Type B pancreatic cell (in vitro differentiated cells): Measurements from ENCODE around the gene CAPN13. TPM values are rescaled to one million over a fixed set of nuclear protein-coding genes. Genes with fewer than 3 reads are reported as not detected.

Source experiments
- DNase-seq: peaks from one replicate; pipeline ENCODE4 v3.0.0; 2021; ENCODE audit warnings: mixed read lengths; ENCODE audit not compliant: unreplicated experiment; ENCODE audit errors: extremely low spot score
- H3K27ac Mint-ChIP-seq: 2 replicates; pipeline ENCODE4 v1.8.0; 2021; ENCODE audit warnings: mild to moderate bottlenecking, mixed read lengths
- H3K27me3 Mint-ChIP-seq: 2 replicates; pipeline ENCODE4 v1.8.0; 2021; ENCODE audit warnings: mixed read lengths
- H3K36me3 Mint-ChIP-seq: 2 replicates; pipeline ENCODE4 v1.8.0; 2021; ENCODE audit warnings: mixed read lengths
- H3K4me1 Mint-ChIP-seq: one replicate; pipeline ENCODE4 v1.8.0; 2021; ENCODE audit warnings: mixed read lengths; ENCODE audit not compliant: unreplicated experiment
- H3K4me3 Mint-ChIP-seq: 2 replicates; pipeline ENCODE4 v1.8.0; 2021; ENCODE audit warnings: mild to moderate bottlenecking, mixed read lengths
- H3K9me3 Mint-ChIP-seq: 2 replicates; pipeline ENCODE4 v1.8.0; 2021; ENCODE audit warnings: mixed read lengths
- total RNA-seq: library from RNA; stranded (reverse); gene quantifications from 2 replicates; pipeline ENCODE4 v1.2.1, GENCODE V29; 2021; ENCODE audit warnings: low replicate concordance
- TF ChIP-seq, protein P1 (sequence below): fragments of 200-600 bp; sonication (generic); conservative IDR thresholded peaks from 2 replicates; pipeline ENCODE4 v1.5.0; 2021; ENCODE audit warnings: antibody characterized with exemption, mild to moderate bottlenecking

Gene CAPN13
- total RNA-seq, 1 donor from 2014 or later: 4.9 TPM

DNA sequence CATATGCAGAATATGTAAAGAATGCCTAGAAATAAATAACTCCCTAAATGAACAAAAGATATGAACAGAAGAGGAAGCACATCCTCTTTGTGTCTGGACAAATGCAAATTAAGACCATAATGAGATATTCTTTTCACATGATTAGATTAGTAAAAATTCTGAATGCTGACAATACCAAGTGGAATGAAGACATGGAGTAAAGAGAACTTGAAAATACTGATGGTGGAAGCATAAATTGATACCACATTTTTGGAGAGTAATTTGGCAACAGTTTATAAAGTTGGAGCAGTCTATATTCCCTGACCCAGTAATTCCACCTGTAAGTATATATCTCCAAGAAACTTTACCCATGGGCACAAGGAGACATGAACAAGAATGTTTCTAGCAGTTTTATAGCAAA is 130.0 kb downstream of the CAPN13 start:
- H3K27me3 Mint-ChIP-seq: no peaks in the 10 kb centered on the region
- TF ChIP-seq, protein P1, sequence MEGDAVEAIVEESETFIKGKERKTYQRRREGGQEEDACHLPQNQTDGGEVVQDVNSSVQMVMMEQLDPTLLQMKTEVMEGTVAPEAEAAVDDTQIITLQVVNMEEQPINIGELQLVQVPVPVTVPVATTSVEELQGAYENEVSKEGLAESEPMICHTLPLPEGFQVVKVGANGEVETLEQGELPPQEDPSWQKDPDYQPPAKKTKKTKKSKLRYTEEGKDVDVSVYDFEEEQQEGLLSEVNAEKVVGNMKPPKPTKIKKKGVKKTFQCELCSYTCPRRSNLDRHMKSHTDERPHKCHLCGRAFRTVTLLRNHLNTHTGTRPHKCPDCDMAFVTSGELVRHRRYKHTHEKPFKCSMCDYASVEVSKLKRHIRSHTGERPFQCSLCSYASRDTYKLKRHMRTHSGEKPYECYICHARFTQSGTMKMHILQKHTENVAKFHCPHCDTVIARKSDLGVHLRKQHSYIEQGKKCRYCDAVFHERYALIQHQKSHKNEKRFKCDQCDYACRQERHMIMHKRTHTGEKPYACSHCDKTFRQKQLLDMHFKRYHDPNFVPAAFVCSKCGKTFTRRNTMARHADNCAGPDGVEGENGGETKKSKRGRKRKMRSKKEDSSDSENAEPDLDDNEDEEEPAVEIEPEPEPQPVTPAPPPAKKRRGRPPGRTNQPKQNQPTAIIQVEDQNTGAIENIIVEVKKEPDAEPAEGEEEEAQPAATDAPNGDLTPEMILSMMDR: no peak
- DNase-seq: no peak
- H3K4me3 Mint-ChIP-seq: no peak overlapping the region
- H3K4me1 Mint-ChIP-seq: peaks cover 6% of the 10 kb centered on the region
- peaks cover 2% of the 10 kb centered on the region for H3K9me3 Mint-ChIP-seq
- no peak overlapping the region for H3K27ac Mint-ChIP-seq
- no peaks in the 10 kb centered on the region for H3K36me3 Mint-ChIP-seq

DNA sequence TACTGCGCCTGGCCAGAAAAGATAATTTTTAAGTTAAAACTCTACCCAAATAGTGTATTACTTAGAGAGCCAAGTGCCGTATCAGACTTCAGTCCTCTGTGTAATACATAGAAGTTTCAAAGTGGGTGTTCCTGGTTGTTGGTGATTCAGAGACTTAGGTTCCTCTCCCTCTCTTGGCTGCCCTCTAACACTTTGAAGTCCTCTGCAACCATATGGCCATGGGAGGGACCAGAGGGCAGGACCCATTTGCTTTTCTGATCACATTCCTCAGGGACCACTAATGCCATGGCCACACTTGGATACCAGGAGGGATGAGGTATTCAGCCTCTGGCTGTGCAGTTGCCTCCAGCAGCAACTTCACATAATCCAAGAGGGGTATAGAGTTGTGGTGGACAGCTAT is 131.5 kb downstream of the CAPN13 start:
- Mint-ChIP-seq H3K4me1 (peaks cover 6% of the 10 kb centered on the region), H3K36me3 (no peaks in the 10 kb centered on the region), H3K9me3 (peaks cover 3% of the 10 kb centered on the region), H3K27me3 (no peaks in the 10 kb centered on the region), H3K27ac (no peak overlapping the region), H3K4me3 (no peak overlapping the region)
- DNase-seq: peak; percentile 8
- TF ChIP-seq, protein P1: no peak

DNA sequence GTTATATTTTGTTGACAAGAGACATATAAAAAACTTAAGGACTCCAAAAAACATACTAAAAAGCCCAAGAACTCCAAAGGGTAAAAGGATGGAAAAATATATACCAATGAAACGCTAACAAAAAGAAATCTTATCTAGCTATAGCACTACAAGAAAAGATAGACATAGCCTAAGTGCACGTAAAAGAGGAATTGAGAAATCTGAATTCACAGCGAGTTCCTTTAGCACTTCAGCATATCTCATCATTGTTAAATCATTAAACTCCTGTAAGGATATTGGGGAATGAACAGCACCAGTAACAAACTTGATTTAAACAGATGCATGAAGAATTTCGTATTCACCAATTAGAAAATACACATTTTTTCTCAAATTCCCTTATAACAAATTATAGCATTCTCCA is 134.1 kb downstream of the CAPN13 start:
- Mint-ChIP-seq H3K4me3 (no peak overlapping the region), H3K9me3 (peaks cover 3% of the 10 kb centered on the region), H3K4me1 (no peaks in the 10 kb centered on the region), H3K36me3 (no peaks in the 10 kb centered on the region), H3K27me3 (no peaks in the 10 kb centered on the region), H3K27ac (no peak overlapping the region)
- DNase-seq: no peak
- TF ChIP-seq, protein P1: no peak
